HFFc6 (cell line): ENCODE measurements around the gene MLPH. TPM values are rescaled to one million over a fixed set of nuclear protein-coding genes. Genes with fewer than 3 reads are reported as not detected.
"Not testable (repeated sequence)": the region's sequence is repeated elsewhere in the genome, so short reads cannot be mapped to it uniquely, and the experiment has no call there.

Source experiments
- DNase-seq: peaks from one replicate; pipeline ENCODE4 v3.0.0-alpha.2; 2018
- H3K27ac Mint-ChIP-seq: 2 replicates; pipeline ENCODE4 v1.8.0; 2020; ENCODE audit warnings: mild to moderate bottlenecking, mixed read lengths
- H3K27me3 Mint-ChIP-seq: 2 replicates; pipeline ENCODE4 v1.8.0; 2021; ENCODE audit warnings: mild to moderate bottlenecking, moderate library complexity, mixed read lengths; ENCODE audit not compliant: insufficient read depth
- H3K36me3 Mint-ChIP-seq: 2 replicates; pipeline ENCODE4 v1.8.0; 2021; ENCODE audit warnings: low read depth, mixed read lengths
- H3K4me1 Mint-ChIP-seq: 2 replicates; pipeline ENCODE4 v1.8.0; 2020; ENCODE audit warnings: low read depth, mixed read lengths
- H3K4me3 Mint-ChIP-seq: 2 replicates; pipeline ENCODE4 v1.8.0; 2020; ENCODE audit warnings: mild to moderate bottlenecking, moderate library complexity, mixed read lengths
- H3K9me3 Mint-ChIP-seq: 2 replicates; pipeline ENCODE4 v1.8.0; 2020; ENCODE audit warnings: mild to moderate bottlenecking, mixed read lengths
- CTCF ChIP-seq: fragments of 200-600 bp; sonication (generic); IDR thresholded peaks from 2 replicates; pipeline ENCODE4 v1.5.0; 2021; ENCODE audit warnings: antibody characterized with exemption, mild to moderate bottlenecking
- total RNA-seq, 6 experiments: library from RNA; stranded (reverse); fragmentation: NEBNext Ultra II Directional; extraction: Animal tissue kit (Norgen Biotek cat#: 25700); gene quantifications; 2 replicates in 1 of 6; 3 replicates in 5 of 6; pipeline ENCODE4 v1.2.3, GENCODE V29; 2021

The MLPH gene
- total RNA-seq, 6 experiments from 2014 or later: 32.0 to 44.1 (median 41.0) TPM

DNA sequence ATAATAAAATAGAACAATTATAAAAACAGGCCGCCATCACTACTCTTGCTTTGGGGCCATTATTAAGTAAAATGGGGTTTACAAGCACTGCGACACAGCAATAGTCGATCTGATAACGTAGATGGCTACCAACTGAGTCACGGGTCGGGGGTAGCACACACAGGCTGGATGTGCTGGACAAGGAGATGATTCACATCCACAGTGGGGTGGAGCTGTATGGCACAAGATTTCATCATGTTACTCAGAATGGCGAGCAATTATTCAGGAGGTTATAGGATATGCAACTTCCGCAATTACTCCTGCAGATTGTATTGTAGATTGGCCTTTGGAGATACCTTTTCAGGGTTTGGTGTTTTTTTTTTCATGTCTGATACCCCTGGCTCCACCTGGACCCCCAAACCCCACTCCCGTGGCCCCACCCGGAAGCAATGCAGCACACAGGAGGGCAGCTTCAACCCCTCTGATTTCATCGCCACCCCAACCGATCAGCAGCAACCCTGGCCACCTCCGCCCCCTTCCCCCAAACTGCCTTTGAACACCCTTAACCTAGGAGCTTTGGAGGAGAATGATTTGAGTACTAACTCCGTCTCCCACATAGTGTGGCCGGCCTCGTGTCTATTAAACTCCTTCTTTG lies 21.4 kb upstream of the MLPH start:
- peak overlapping the region; percentile 98 for H3K27ac Mint-ChIP-seq
- H3K27me3 Mint-ChIP-seq: peaks cover 4% of the 10 kb centered on the region
- H3K4me3 Mint-ChIP-seq: peak overlapping the region; percentile 73
- TF ChIP-seq CTCF: no peak
- peaks cover 14% of the 10 kb centered on the region for H3K36me3 Mint-ChIP-seq
- H3K4me1 Mint-ChIP-seq: peaks cover 47% of the 10 kb centered on the region
- peaks cover 11% of the 10 kb centered on the region for H3K9me3 Mint-ChIP-seq
- peak; percentile 98 for DNase-seq

DNA sequence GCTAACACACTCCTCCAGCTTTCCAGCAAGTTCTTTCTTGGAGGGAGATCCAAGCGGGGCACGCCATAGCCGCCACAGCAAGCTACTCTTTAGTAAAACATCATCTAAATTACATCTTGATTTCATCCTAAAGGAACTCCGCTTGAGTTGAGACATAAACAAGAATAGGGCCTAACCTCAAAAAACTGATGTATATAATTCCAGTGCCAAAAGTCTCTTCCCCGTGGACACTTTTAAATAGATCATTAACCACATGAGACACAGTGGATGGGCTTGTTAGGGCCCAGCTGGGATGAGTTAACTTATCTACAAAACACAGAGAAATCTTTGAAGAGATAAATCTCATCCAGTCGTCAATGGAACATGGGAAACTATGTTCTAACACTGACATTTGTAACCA lies 20.8 kb upstream of the MLPH start:
- TF ChIP-seq CTCF: no peak
- H3K27me3 Mint-ChIP-seq: peaks cover 4% of the 10 kb centered on the region

GRCh38 chr2:237467447-237468179 lies 19.4 kb upstream of the MLPH start:
- H3K27ac Mint-ChIP-seq: peak overlapping the region; percentile 98
- peaks cover 57% of the 10 kb centered on the region for H3K4me1 Mint-ChIP-seq
- no peaks in the 10 kb centered on the region for H3K9me3 Mint-ChIP-seq
- TF ChIP-seq CTCF: no peak
- DNase-seq: no peak
- peaks cover 4% of the 10 kb centered on the region for H3K27me3 Mint-ChIP-seq
- H3K36me3 Mint-ChIP-seq: peaks cover 5% of the 10 kb centered on the region
- no peak overlapping the region for H3K4me3 Mint-ChIP-seq

More for the DNA sequence above, 20.8 kb upstream of the MLPH start:
- peak; percentile 33 for DNase-seq
- Mint-ChIP-seq H3K36me3 (peaks cover 11% of the 10 kb centered on the region), H3K27ac (peak overlapping the region; percentile 98), H3K9me3 (peaks cover 8% of the 10 kb centered on the region), H3K4me1 (peaks cover 44% of the 10 kb centered on the region), H3K4me3 (peak overlapping the region; percentile 73)

DNA sequence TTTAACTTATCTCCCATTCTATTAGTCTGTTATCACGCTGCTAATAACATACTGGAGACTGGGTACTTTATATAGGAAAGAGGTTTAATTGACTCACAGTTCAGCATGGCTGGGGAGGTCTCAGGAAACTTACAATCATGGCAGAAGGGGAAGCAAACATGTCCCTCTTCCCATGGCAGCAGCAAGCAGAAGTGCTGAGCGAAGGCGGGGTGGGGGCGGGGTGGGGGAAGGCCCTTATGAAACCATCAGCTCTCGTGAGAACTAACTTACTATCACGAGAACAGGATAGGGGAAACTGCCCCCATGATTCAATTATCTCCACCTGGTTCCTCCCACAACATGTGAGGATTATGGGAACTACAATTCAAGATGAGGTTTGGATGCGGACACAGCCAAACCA lies 17.6 kb upstream of the MLPH start:
- H3K9me3 Mint-ChIP-seq, DNase-seq, H3K4me3 Mint-ChIP-seq, H3K36me3 Mint-ChIP-seq, H3K27ac Mint-ChIP-seq, H3K27me3 Mint-ChIP-seq: not testable (repeated sequence)
- peaks cover 63% of the 10 kb centered on the region for H3K4me1 Mint-ChIP-seq

DNA sequence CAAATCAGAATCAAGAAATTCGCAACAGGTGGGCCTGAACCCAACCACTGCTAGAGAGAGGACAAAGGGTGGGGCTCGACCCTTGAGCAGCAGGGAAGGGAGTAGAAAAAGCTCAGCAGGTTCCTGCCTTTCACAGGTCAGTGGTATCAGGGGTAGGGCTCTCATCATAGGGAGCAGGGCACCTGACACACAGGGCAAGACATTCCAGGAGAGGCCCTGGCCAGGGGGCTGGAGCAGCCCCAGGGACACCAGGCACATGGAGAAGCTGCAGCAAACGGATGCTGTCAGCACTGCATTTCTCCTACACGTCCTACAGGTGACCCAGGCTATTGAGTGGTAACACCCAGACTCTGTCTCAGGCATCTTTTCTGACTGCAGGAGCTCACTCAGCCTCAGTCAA lies 17.2 kb upstream of the MLPH start:
- no peaks in the 10 kb centered on the region for H3K36me3 Mint-ChIP-seq
- peaks cover 63% of the 10 kb centered on the region for H3K4me1 Mint-ChIP-seq
- TF ChIP-seq CTCF: no peak
- H3K4me3 Mint-ChIP-seq: no peak overlapping the region
- H3K27ac Mint-ChIP-seq: no peak overlapping the region
- H3K9me3 Mint-ChIP-seq: no peaks in the 10 kb centered on the region
- no peak for DNase-seq
- H3K27me3 Mint-ChIP-seq: peaks cover 4% of the 10 kb centered on the region

DNA sequence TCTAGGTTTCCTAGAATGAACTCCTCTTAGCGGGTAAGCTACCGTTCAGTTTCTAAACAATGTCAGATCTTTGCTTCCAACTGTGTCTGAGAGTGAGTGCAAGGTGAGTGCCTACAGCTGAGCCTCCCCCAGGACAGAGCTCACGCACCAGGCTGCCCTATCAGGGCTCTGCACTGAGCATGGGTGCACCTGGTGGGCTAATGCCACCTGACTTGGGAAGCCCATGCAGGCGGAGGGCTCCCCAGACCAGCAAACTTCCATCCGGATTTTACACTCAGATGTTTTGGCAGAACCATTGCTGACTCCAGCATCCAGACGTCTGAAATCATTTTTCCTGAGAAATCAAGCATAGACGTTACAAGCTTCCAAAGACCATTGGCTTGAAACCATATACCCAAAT lies 16.1 kb upstream of the MLPH start:
- no peak for TF ChIP-seq CTCF
- Mint-ChIP-seq H3K36me3 (no peaks in the 10 kb centered on the region), H3K4me3 (no peak overlapping the region), H3K27me3 (peaks cover 2% of the 10 kb centered on the region; the same call in 1 of the 2 replicates), H3K4me1 (peaks cover 56% of the 10 kb centered on the region), H3K9me3 (no peaks in the 10 kb centered on the region), H3K27ac (no peak overlapping the region)
- DNase-seq: no peak
